IMR-90 (cell line): Measurements from ENCODE around the gene HOXB9. TPM values are rescaled to one million over a fixed set of nuclear protein-coding genes. Genes with fewer than 3 reads are reported as not detected.

Experiments used
- ATAC-seq: fragments of 200-7000 bp; cut with Tn5 transposase; 2 replicates; pipeline ENCODE4 v1.9.1; 2020; ENCODE audit warnings: low read depth, mild to moderate bottlenecking, moderate library complexity
- BruUV-seq: library from RNA; stranded (reverse); fragments of 400-500 nt; replicated peaks from 2 replicates; lab custom pipeline; 2021; lab: Mats Ljungman, UMichigan
- CTCF ChIA-PET: fragments of 300-600 bp; formaldehyde crosslinking; extraction: SDS; loops from one replicate; lab custom pipeline; 2021; ENCODE audit warnings: antibody characterized with exemption; lab: Yijun Ruan, JAX
- POLR2A ChIA-PET: fragments of 300-600 bp; sonication (Branson Sonifier 250); formaldehyde crosslinking; loops from one replicate; lab custom pipeline; 2022; ENCODE audit warnings: antibody characterized with exemption; ENCODE audit not compliant: unreplicated experiment; lab: Charles Lee
- DNase-seq: peaks from one replicate; pipeline ENCODE4 v3.0.0; 2013
- H2AFZ ChIP-seq: replicated peaks from 2 replicates; pipeline ENCODE3; 2013; ENCODE audit warnings: low read length, mild to moderate bottlenecking; ENCODE audit not compliant: poor library complexity
- H2AK5ac ChIP-seq: 2 replicates; pipeline ENCODE4 v1.6.1; 2013; ENCODE audit warnings: low read depth, low read length, inconsistent platforms
- H2AK9ac ChIP-seq: replicated peaks from 2 replicates; pipeline ENCODE3; 2013; ENCODE audit warnings: mild to moderate bottlenecking, low read depth, low read length, moderate library complexity; ENCODE audit not compliant: poor library complexity
- H2BK120ac ChIP-seq: 2 replicates; pipeline ENCODE4 v1.6.1; 2013; ENCODE audit warnings: low read depth, low read length, inconsistent platforms
- H2BK15ac ChIP-seq: 3 replicates; pipeline ENCODE4 v1.6.1; 2013; ENCODE audit warnings: low read depth, low read length, inconsistent platforms
- H2BK20ac ChIP-seq: 2 replicates; pipeline ENCODE4 v1.6.1; 2013; ENCODE audit warnings: low read depth, mild to moderate bottlenecking, inconsistent platforms, low read length, moderate library complexity
- H2BK5ac ChIP-seq: 2 replicates; pipeline ENCODE4 v1.6.1; 2013; ENCODE audit warnings: mild to moderate bottlenecking, low read depth, low read length, inconsistent platforms; ENCODE audit not compliant: poor library complexity, severe bottlenecking
- H3K14ac ChIP-seq: replicated peaks from 2 replicates; pipeline ENCODE4 v1.6.1; 2013; ENCODE audit warnings: low read depth, low read length, inconsistent platforms
- H3K18ac ChIP-seq: 2 replicates; pipeline ENCODE4 v1.6.1; 2013; ENCODE audit warnings: low read depth, low read length, control low read depth
- H3K23ac ChIP-seq: 2 replicates; pipeline ENCODE4 v1.6.1; 2013; ENCODE audit warnings: low read depth, low read length, inconsistent platforms
- H3K27ac ChIP-seq: 2 replicates; pipeline ENCODE4 v1.5.1; 2013; ENCODE audit warnings: mild to moderate bottlenecking, control low read depth, low read length; ENCODE audit not compliant: insufficient read depth
- H3K27me3 ChIP-seq: 2 replicates; pipeline ENCODE4 v1.6.1; 2013; ENCODE audit warnings: low read length; ENCODE audit not compliant: control insufficient read depth, insufficient read depth
- H3K36me3 ChIP-seq: 2 replicates; pipeline ENCODE4 v1.6.1; 2013; ENCODE audit warnings: low read length, mixed read lengths; ENCODE audit not compliant: control insufficient read depth, insufficient read depth
- H3K4ac ChIP-seq: 2 replicates; pipeline ENCODE4 v1.6.1; 2013; ENCODE audit warnings: low read depth, low read length, inconsistent platforms
- H3K4me1 ChIP-seq: 2 replicates; pipeline ENCODE4 v1.6.1; 2013; ENCODE audit warnings: low read length, mixed read lengths; ENCODE audit not compliant: control insufficient read depth, insufficient read depth
- H3K4me2 ChIP-seq: 2 replicates; pipeline ENCODE4 v1.6.1; 2013; ENCODE audit warnings: low read depth, mild to moderate bottlenecking, control low read depth, low read length, moderate library complexity
- H3K4me3 ChIP-seq: 2 replicates; pipeline ENCODE4 v1.5.1; 2013; ENCODE audit warnings: low read depth, mild to moderate bottlenecking, control low read depth, low read length, moderate library complexity; ENCODE audit not compliant: insufficient read depth
- H3K56ac ChIP-seq: 2 replicates; pipeline ENCODE4 v1.6.1; 2013; ENCODE audit warnings: low read length, inconsistent platforms; ENCODE audit not compliant: insufficient read depth; ENCODE audit errors: extremely low read depth
- H3K79me1 ChIP-seq, 2 experiments: 2 replicates each; pipeline ENCODE4 v1.6.1; 2013; ENCODE audit warnings: low read length in 2 of 2, inconsistent platforms in 1 of 2, low read depth in 1 of 2
- H3K9ac ChIP-seq: 2 replicates; pipeline ENCODE4 v1.6.1; 2013; ENCODE audit warnings: low read depth, low read length, control low read depth
- H3K9me1 ChIP-seq: 2 replicates; pipeline ENCODE4 v1.6.1; 2013; ENCODE audit warnings: low read length, inconsistent platforms; ENCODE audit not compliant: insufficient read depth
- H3K9me3 ChIP-seq: 2 replicates; pipeline ENCODE4 v1.6.1; 2013; ENCODE audit warnings: low read length; ENCODE audit not compliant: control insufficient read depth, insufficient read depth
- H4K20me1 ChIP-seq: 2 replicates; pipeline ENCODE4 v1.6.1; 2013; ENCODE audit warnings: low read length, inconsistent platforms; ENCODE audit not compliant: insufficient read depth
- H4K5ac ChIP-seq: 2 replicates; pipeline ENCODE4 v1.6.1; 2013; ENCODE audit warnings: mild to moderate bottlenecking, low read depth, low read length, control low read depth
- H4K8ac ChIP-seq, 2 experiments: 2 replicates each; pipeline ENCODE4 v1.6.1; 2013; ENCODE audit warnings: low read depth in 2 of 2, low read length in 2 of 2, control low read depth in 1 of 2, inconsistent platforms in 1 of 2
- H4K91ac ChIP-seq: 2 replicates; pipeline ENCODE4 v1.6.1; 2013; ENCODE audit warnings: low read depth, low read length, inconsistent platforms; ENCODE audit not compliant: insufficient read depth
- BHLHE40 ChIP-seq: fragments of 150-350 bp; IDR thresholded peaks from 2 replicates; pipeline ENCODE4 v1.6.1; 2016; ENCODE audit warnings: mild to moderate bottlenecking, low read depth, low read length
- CEBPB ChIP-seq: IDR thresholded peaks from 2 replicates; pipeline ENCODE4 v1.6.1; 2012; ENCODE audit warnings: low read depth, low read length, improper control_type of control experiment
- MXI1 ChIP-seq: IDR thresholded peaks from 2 replicates; pipeline ENCODE4 v1.6.1; 2012; ENCODE audit warnings: low read depth, mild to moderate bottlenecking, low read length, moderate library complexity, borderline replicate concordance
- POLR2A ChIP-seq: IDR thresholded peaks from 2 replicates; pipeline ENCODE4 v1.6.1; 2012; ENCODE audit warnings: mild to moderate bottlenecking, low read depth, low read length
- RAD21 ChIP-seq: IDR thresholded peaks from 2 replicates; pipeline ENCODE4 v1.6.1; 2012; ENCODE audit warnings: low read length, improper control_type of control experiment
- RCOR1 ChIP-seq: IDR thresholded peaks from 2 replicates; pipeline ENCODE4 v1.6.1; 2012; ENCODE audit warnings: mild to moderate bottlenecking, low read length, improper control_type of control experiment; ENCODE audit not compliant: insufficient replicate concordance
- WGBS, 2 experiments: methylation state at CpG; one replicate each; pipeline versions ENCODE4 v1.1.5 to v1.1.7; 2013; ENCODE audit warnings: missing lambda C conversion rate in 2 of 2; ENCODE audit not compliant: insufficient read length in 1 of 2; ENCODE audit errors: extremely low coverage in 2 of 2; 5-methylcytosine and 5-hydroxymethylcytosine counted together
- dilution Hi-C: fragments of 300-500 bp; cut with HindIII; formaldehyde crosslinking; loops from one replicate; pipeline ENCODE4 v1.14.3; 2018; ENCODE audit warnings: low sequenced_read_pairs; ENCODE audit not compliant: unreplicated experiment
- in situ Hi-C: fragments of 300-500 bp; cut with MboI; formaldehyde crosslinking; loops from 3 replicates; pipeline ENCODE4 v1.14.3; 2019; ENCODE audit warnings: low sequenced_read_pairs, inconsistent platforms, mixed read lengths
- intact Hi-C: fragments of 100-400 bp; cut with micrococcal nuclease; formaldehyde crosslinking; loops from 2 replicates; pipeline ENCODE4 v1.10.0; 2022
- polyA plus RNA-seq, 3 experiments: library from polyadenylated mRNA; depleted of rRNA; stranded (reverse); fragments of >200 nt; gene quantifications; 2 replicates each; pipeline ENCODE4 v1.2.3, GENCODE V29; 2012; ENCODE audit warnings: low replicate concordance in 1 of 3
- total RNA-seq: library from RNA; depleted of rRNA; stranded (reverse); fragments of >200 nt; gene quantifications from 2 replicates; pipeline ENCODE4 v1.2.3, GENCODE V29; 2012
- TF ChIP-seq, protein P1 (sequence below): conservative IDR thresholded peaks from 2 replicates; pipeline ENCODE4 v1.5.1; 2012; ENCODE audit warnings: mild to moderate bottlenecking, low read depth, low read length, improper control_type of control experiment
- TF ChIP-seq, protein P2 (sequence below): fragments of 150-350 bp; IDR thresholded peaks from 2 replicates; pipeline ENCODE4 v1.6.1; 2016; ENCODE audit warnings: low read depth, mild to moderate bottlenecking, low read length, moderate library complexity, borderline replicate concordance

The HOXB9 gene
- total and polyA plus RNA-seq, 2 of the 4 experiments (the other 2 are of a cell fraction): 0.05 TPM; not detected in 1

DNA sequence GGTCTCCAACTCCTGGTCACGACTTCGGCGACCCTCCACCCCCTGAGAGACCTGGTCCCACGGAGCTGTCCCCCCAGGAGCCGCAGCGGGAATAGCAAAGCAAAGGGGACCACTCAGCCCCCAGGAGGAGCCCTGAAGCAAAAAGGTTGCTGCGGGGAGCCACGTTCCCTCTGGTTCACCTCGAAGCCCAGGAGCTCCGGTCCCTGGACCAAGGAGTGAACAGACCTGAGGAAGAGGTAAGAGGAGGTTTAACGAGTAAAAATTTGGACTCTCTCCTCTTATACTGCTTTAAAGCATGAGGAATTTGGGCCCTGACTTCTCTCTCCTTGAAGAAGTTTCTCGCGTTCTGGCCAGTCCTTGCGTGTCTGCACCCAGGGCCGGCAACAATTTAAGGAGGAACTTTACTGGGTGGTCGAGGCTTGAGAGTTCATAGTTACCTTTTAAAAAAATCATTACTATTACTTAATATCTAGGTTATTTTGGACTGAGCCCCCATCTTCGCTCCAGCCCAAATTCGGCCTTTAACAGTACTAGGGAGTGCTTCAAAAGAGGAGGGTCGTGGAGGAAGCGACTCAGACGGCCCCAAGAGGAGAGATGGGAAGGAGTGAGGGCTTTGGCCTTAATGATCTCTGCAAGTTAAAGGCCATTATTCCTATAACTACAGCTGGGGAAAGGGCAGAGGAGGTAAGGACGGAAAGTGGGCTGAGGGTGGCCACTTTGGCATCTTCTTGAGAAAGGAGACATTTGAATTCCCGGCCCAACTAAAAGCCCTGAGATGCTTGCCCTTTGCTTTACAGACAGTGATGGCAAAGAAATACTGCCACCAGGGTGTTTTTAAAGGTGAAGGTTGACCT, 16.9 kb upstream of the HOXB9 start:
- dilution Hi-C loops: no loop called here
- DNase-seq: no peak
- ATAC-seq: no peak
- in situ Hi-C loops: loop anchor here (10.0 kb wide), 1 partner anchor 62 kb away; no protein-coding TSS in a partner anchor
- TF ChIP-seq CEBPB (no peak), RCOR1 (no peak), RAD21 (no peak), BHLHE40 (no peak), POLR2A (no peak), MXI1 (no peak)
- TF ChIP-seq, protein P1, sequence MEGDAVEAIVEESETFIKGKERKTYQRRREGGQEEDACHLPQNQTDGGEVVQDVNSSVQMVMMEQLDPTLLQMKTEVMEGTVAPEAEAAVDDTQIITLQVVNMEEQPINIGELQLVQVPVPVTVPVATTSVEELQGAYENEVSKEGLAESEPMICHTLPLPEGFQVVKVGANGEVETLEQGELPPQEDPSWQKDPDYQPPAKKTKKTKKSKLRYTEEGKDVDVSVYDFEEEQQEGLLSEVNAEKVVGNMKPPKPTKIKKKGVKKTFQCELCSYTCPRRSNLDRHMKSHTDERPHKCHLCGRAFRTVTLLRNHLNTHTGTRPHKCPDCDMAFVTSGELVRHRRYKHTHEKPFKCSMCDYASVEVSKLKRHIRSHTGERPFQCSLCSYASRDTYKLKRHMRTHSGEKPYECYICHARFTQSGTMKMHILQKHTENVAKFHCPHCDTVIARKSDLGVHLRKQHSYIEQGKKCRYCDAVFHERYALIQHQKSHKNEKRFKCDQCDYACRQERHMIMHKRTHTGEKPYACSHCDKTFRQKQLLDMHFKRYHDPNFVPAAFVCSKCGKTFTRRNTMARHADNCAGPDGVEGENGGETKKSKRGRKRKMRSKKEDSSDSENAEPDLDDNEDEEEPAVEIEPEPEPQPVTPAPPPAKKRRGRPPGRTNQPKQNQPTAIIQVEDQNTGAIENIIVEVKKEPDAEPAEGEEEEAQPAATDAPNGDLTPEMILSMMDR: no peak
- TF ChIP-seq, protein P2, sequence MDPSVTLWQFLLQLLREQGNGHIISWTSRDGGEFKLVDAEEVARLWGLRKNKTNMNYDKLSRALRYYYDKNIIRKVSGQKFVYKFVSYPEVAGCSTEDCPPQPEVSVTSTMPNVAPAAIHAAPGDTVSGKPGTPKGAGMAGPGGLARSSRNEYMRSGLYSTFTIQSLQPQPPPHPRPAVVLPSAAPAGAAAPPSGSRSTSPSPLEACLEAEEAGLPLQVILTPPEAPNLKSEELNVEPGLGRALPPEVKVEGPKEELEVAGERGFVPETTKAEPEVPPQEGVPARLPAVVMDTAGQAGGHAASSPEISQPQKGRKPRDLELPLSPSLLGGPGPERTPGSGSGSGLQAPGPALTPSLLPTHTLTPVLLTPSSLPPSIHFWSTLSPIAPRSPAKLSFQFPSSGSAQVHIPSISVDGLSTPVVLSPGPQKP: no peak
- Histone ChIP-seq H3K18ac (no peak overlapping the region), H3K4ac (no peak overlapping the region), H3K9me1 (no peaks in the 10 kb centered on the region), H2BK15ac (no peak overlapping the region), H3K9me3 (peaks cover 11% of the 10 kb centered on the region), H3K27me3 (peaks cover 98% of the 10 kb centered on the region), H3K36me3 (no peaks in the 10 kb centered on the region), H2BK20ac (no peak overlapping the region), H3K4me3 (no peak overlapping the region), H2BK120ac (no peak overlapping the region), H2AK5ac (no peak overlapping the region), H3K56ac (no peak overlapping the region), H3K23ac (no peak overlapping the region), H2AK9ac (no peak overlapping the region), H3K79me1 (no peaks in the 10 kb centered on the region), H3K4me2 (no peak overlapping the region), H3K4me1 (no peaks in the 10 kb centered on the region), H3K27ac (no peak overlapping the region), H3K9ac (no peak overlapping the region), H3K14ac (no peak overlapping the region), H4K91ac (no peak overlapping the region), H4K8ac (no peak overlapping the region), H2AFZ (no peak overlapping the region), H4K5ac (no peak overlapping the region), H4K20me1 (no peaks in the 10 kb centered on the region), H2BK5ac (no peak overlapping the region)
- no TSS peak for BruUV-seq
- ChIA-PET POLR2A (no interaction called here), CTCF (no interaction called here)
- intact Hi-C loops: no loop called here
- no CpG with 5 or more reads among the region's 23 CpGs for WGBS, 2 experiments
